ENCODE measurements around the gene GOT1.

DNA sequence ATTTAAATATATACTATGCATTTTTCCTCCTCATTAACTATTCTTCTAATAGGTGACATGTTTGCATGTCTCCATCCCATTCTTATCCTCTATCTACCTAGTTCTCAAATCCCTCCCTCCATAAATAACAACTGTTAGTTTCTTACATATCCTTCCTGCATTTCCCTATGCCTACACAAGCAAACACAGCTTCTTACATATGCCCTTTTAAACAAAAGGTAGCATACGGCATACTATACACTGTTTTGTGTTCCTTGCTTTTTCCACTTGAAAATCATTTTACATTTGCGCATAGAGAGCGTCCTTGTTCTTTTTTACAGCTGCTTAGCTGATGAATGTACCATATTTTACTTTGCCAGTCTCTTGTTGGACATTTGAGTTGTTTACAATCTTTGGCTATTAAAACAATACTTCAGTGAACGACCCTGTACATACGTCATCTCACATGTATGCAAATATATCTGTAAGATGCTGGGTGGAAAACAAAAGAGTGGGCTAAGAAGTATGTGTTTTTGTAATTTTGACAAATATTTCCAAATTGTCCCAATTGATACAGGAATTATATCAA, 7.8 kb downstream of the GOT1 start:
- TF ChIP-seq, protein P1, sequence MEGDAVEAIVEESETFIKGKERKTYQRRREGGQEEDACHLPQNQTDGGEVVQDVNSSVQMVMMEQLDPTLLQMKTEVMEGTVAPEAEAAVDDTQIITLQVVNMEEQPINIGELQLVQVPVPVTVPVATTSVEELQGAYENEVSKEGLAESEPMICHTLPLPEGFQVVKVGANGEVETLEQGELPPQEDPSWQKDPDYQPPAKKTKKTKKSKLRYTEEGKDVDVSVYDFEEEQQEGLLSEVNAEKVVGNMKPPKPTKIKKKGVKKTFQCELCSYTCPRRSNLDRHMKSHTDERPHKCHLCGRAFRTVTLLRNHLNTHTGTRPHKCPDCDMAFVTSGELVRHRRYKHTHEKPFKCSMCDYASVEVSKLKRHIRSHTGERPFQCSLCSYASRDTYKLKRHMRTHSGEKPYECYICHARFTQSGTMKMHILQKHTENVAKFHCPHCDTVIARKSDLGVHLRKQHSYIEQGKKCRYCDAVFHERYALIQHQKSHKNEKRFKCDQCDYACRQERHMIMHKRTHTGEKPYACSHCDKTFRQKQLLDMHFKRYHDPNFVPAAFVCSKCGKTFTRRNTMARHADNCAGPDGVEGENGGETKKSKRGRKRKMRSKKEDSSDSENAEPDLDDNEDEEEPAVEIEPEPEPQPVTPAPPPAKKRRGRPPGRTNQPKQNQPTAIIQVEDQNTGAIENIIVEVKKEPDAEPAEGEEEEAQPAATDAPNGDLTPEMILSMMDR (IDR thresholded peaks at IDR 0.05; ENCODE audit: low read depth, low read length) = no peak
- TF ChIP-seq, protein P2, sequence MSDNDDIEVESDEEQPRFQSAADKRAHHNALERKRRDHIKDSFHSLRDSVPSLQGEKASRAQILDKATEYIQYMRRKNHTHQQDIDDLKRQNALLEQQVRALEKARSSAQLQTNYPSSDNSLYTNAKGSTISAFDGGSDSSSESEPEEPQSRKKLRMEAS (IDR thresholded peaks at IDR 0.05; ENCODE audit: low read depth, low read length) = no peak
- no peak for TF ChIP-seq POLR2A (IDR thresholded peaks at IDR 0.05; ENCODE audit: extremely low read depth, insufficient read length)
